ENCODE results near the gene CCDC33. TPM values are rescaled to one million over a fixed set of nuclear protein-coding genes. Genes with fewer than 3 reads are reported as not detected.

CCDC33 gene
- total and polyA plus RNA-seq, 8 donors = 0.58 to 9.4 (median 0.73) TPM; not detected in 5

- Histone ChIP-seq H3K36me3 (no peaks in the 10 kb centered on the region), H3K4me1 (no peaks in the 10 kb centered on the region), H3K27me3 (peaks cover 0 to 12% (median 0%) of the 10 kb centered on the region in 3 donors), H3K4me3 (no peak overlapping the region), H3K9me3 (no peaks in the 10 kb centered on the region), H3K27ac (no peak overlapping the region)
- peak in 1 of 2 donors; percentile 69 for DNase-seq
- no peak for TF ChIP-seq POLR2AphosphoS5 (IDR thresholded peaks at IDR 0.05)
- no peak for TF ChIP-seq EP300 (IDR thresholded peaks at IDR 0.05)
- no peak for TF ChIP-seq CTCF (IDR thresholded peaks at IDR 0.05)
- no peak for TF ChIP-seq POLR2A (IDR thresholded peaks at IDR 0.05)
- intact Hi-C loops (cut with DNase I; ENCODE audit: low total_unique reads) = loop anchor here (10.0 kb wide), 1 partner anchor 948 kb away; no protein-coding TSS in a partner anchor
- WGBS, 5 donors = 32 to 65% (median 54%) methylated on average over 3 to 4 of the region's 4 CpGs
Measured at GRCh38 chr15:74326746-74327145, 90.6 kb downstream of the CCDC33 start.

DNA sequence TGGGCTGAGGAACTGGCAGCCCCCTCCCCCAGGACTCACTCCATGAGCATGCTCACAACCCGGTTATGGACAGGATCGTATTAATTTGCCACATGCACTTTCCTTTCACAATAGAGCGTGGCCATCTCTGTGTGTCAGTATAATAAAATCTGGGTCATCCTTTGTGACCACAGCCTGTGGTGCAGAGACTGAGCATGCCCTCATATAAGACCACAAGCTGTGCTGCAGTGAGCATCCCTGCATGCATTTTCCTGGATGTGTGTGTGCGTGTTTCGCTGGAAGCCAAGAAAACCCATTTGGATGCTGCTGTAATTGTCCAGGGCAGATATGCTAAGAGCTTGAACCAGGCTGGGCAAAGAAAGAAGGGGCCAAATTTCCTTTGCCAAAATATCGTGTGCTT is 91.6 kb downstream of the CCDC33 start:
- Histone ChIP-seq H3K4me3 (no peak overlapping the region), H3K27me3 (peaks cover 0 to 12% (median 0%) of the 10 kb centered on the region in 3 donors), H3K9me3 (no peaks in the 10 kb centered on the region), H3K36me3 (no peaks in the 10 kb centered on the region), H3K27ac (no peak overlapping the region), H3K4me1 (no peaks in the 10 kb centered on the region)
- intact Hi-C loops (cut with DNase I; ENCODE audit: low total_unique reads) = loop anchor here (10.0 kb wide), 1 partner anchor 947 kb away; no protein-coding TSS in a partner anchor
- TF ChIP-seq POLR2A (IDR thresholded peaks at IDR 0.05) (no peak), CTCF (IDR thresholded peaks at IDR 0.05) (no peak), EP300 (IDR thresholded peaks at IDR 0.05) (no peak), POLR2AphosphoS5 (IDR thresholded peaks at IDR 0.05) (no peak)
- WGBS, 5 donors = 78 to 89% (median 84%) methylated on average over 6 of the region's 6 CpGs
- DNase-seq = no peak

DNA sequence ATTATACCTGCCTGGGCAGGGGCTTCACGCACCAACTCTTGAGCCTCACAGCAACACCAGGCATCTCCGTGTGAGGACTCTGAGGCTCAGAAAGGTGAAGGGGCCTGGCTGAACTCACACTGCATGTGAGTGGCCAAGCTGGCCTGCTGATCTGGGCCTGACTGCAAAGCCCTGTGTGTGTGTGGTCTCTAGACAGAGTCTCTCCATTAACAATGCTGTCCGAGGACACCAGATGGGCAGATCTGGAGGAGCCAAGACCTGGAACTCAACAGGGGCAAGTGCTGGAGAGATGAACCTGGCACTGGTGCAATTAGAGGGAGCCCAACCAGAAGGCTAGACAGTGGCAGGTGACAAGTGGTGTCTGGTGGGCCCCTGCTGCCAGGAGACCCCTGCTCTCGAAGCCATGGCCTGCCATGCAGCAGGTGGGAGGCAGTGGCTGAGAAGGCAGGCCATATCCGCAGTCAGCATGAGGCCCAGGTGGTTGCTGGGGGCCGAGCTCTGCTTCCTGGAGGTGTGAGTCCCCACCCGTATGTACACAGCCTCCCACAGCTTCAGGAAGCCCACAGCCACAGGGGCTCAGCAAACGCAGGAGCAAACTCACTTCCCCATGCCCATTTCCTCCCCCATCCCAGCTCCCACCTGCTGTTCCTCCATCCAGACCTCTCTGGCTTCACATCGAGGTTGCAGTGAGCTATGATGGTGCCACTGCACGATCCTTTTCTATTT is 92.4 kb downstream of the CCDC33 start:
- intact Hi-C loops (cut with DNase I; ENCODE audit: low total_unique reads) = loop anchor here (10.0 kb wide), 1 partner anchor 946 kb away; no protein-coding TSS in a partner anchor
- WGBS, 5 donors = 45 to 57% (median 51%) methylated on average over 8 to 10 of the region's 10 CpGs

More for the DNA sequence above, 92.4 kb downstream of the CCDC33 start:
- H3K27ac ChIP-seq = no peak overlapping the region
- no peaks in the 10 kb centered on the region for H3K36me3 ChIP-seq
- no peaks in the 10 kb centered on the region for H3K4me1 ChIP-seq
- DNase-seq = peak in 1 of 2 donors; percentile 26
- H3K4me3 ChIP-seq = no peak overlapping the region
- TF ChIP-seq EP300 (IDR thresholded peaks at IDR 0.05) (no peak), POLR2AphosphoS5 (IDR thresholded peaks at IDR 0.05) (no peak), CTCF (IDR thresholded peaks at IDR 0.05) (no peak), POLR2A (IDR thresholded peaks at IDR 0.05) (no peak)
- H3K27me3 ChIP-seq = peaks cover 0 to 12% (median 0%) of the 10 kb centered on the region in 3 donors
- no peaks in the 10 kb centered on the region for H3K9me3 ChIP-seq
